HepG2 (cell line): ENCODE data around the gene MAPK14. TPM values are rescaled to one million over a fixed set of nuclear protein-coding genes. Genes with fewer than 3 reads are reported as not detected.

Experiments
- ATAD3A ChIP-seq: sonication (generic); formaldehyde crosslinking; IDR thresholded peaks from 2 replicates; pipeline ENCODE4 v1.4.0; 2020; ENCODE audit warnings: missing genetic modification reagents
- IRF1 ChIP-seq: sonication (generic); formaldehyde crosslinking; IDR thresholded peaks from 2 replicates; pipeline ENCODE4 v1.4.0; 2020; ENCODE audit warnings: low read depth, mild to moderate bottlenecking, missing genetic modification reagents
- KDM5B ChIP-seq: sonication (generic); formaldehyde crosslinking; IDR thresholded peaks from 2 replicates; pipeline ENCODE4 v1.4.0; 2020; ENCODE audit warnings: missing genetic modification reagents, mild to moderate bottlenecking, borderline replicate concordance
- MZF1 ChIP-seq: sonication (generic); formaldehyde crosslinking; IDR thresholded peaks from 2 replicates; pipeline ENCODE4 v1.8.1; 2023; ENCODE audit warnings: mild to moderate bottlenecking, missing genetic modification reagents, borderline replicate concordance
- NFKB2 ChIP-seq: sonication (generic); formaldehyde crosslinking; IDR thresholded peaks from 2 replicates; pipeline ENCODE4 v1.4.0; 2020; ENCODE audit warnings: missing genetic modification reagents, borderline replicate concordance
- PCBP2 ChIP-seq: fragments of 200-400 bp; formaldehyde crosslinking; optimal IDR thresholded peaks from 2 replicates; pipeline ENCODE3; 2018; ENCODE audit warnings: low read length, low read depth; ENCODE audit not compliant: poor library complexity, severe bottlenecking
- SMAD9 ChIP-seq: sonication (generic); formaldehyde crosslinking; IDR thresholded peaks from 2 replicates; pipeline ENCODE4 v1.5.1; 2020; ENCODE audit warnings: mild to moderate bottlenecking, missing genetic modification reagents
- TAF1 ChIP-seq: sonication (generic); formaldehyde crosslinking; IDR thresholded peaks from 2 replicates; pipeline ENCODE4 v1.4.0; 2020; ENCODE audit warnings: missing genetic modification reagents
- ZFP90 ChIP-seq: sonication (generic); formaldehyde crosslinking; IDR thresholded peaks from 2 replicates; pipeline ENCODE4 v1.8.0; 2022; ENCODE audit warnings: missing genetic modification reagents, mild to moderate bottlenecking, inconsistent platforms, borderline replicate concordance
- ZFP91 ChIP-seq: sonication (generic); formaldehyde crosslinking; IDR thresholded peaks from 2 replicates; pipeline ENCODE4 v1.9.0; 2022; ENCODE audit warnings: missing genetic modification reagents, mild to moderate bottlenecking, borderline replicate concordance
- ZNF143 ChIP-seq: sonication (generic); formaldehyde crosslinking; IDR thresholded peaks from 2 replicates; pipeline ENCODE4 v1.4.0; 2020; ENCODE audit warnings: missing genetic modification reagents
- ZNF207 ChIP-seq: fragments of 450-650 bp; IDR thresholded peaks from 2 replicates; pipeline ENCODE4 v1.6.1; 2016; ENCODE audit warnings: antibody characterized with exemption, borderline replicate concordance
- ZNF317 ChIP-seq: sonication (generic); formaldehyde crosslinking; IDR thresholded peaks from 2 replicates; pipeline ENCODE4 v1.5.0; 2020; ENCODE audit warnings: mild to moderate bottlenecking, missing genetic modification reagents
- ZNF350 ChIP-seq: sonication (generic); formaldehyde crosslinking; IDR thresholded peaks from 2 replicates; pipeline ENCODE4 v1.4.0; 2020; ENCODE audit warnings: mild to moderate bottlenecking, low read depth, missing genetic modification reagents, borderline replicate concordance
- ZNF547 ChIP-seq: sonication (generic); formaldehyde crosslinking; IDR thresholded peaks from 2 replicates; pipeline ENCODE4 v1.5.1; 2020; ENCODE audit warnings: mild to moderate bottlenecking, missing genetic modification reagents
- ZNF567 ChIP-seq: sonication (generic); formaldehyde crosslinking; IDR thresholded peaks from 2 replicates; pipeline ENCODE4 v1.8.1; 2023; ENCODE audit warnings: mild to moderate bottlenecking, missing genetic modification reagents, borderline replicate concordance
- ZNF619 ChIP-seq: sonication (generic); formaldehyde crosslinking; IDR thresholded peaks from 2 replicates; pipeline ENCODE4 v1.4.0; 2020; ENCODE audit warnings: mild to moderate bottlenecking, missing genetic modification reagents
- ZNF703 ChIP-seq: sonication (generic); formaldehyde crosslinking; IDR thresholded peaks from 2 replicates; pipeline ENCODE4 v1.5.1; 2020; ENCODE audit warnings: missing genetic modification reagents, mild to moderate bottlenecking, moderate library complexity, borderline replicate concordance
- polyA plus RNA-seq, 8 experiments: library from polyadenylated mRNA; depleted of rRNA in 3 of 8; stranded (reverse) in 7 of 8; unstranded in 1 of 8; fragments of >200 nt; fragmentation: Illumina TruSeq in 4 of 8; extraction: Trizol in 4 of 8; gene quantifications; 2 replicates each; pipeline versions ENCODE4 v1.2.1 to v1.2.3, GENCODE V29; 2011 to 2016; ENCODE audit warnings: low read depth in 4 of 8, missing spikeins in 1 of 8, mixed read lengths in 1 of 8; ENCODE audit not compliant: insufficient read depth in 1 of 8
- total RNA-seq, 5 experiments: library from RNA; depleted of rRNA; stranded (reverse); fragments of >200 nt; fragmentation: Illumina TruSeq; extraction: Trizol; gene quantifications; 2 replicates each; pipeline ENCODE4 v1.2.3, GENCODE V29; 2016; ENCODE audit warnings: low read depth in 1 of 5
- TF ChIP-seq, protein P1 (sequence below): sonication (generic); formaldehyde crosslinking; IDR thresholded peaks from 2 replicates; pipeline ENCODE4 v1.8.1; 2023; ENCODE audit warnings: mild to moderate bottlenecking, moderate library complexity, missing genetic modification reagents
- TF ChIP-seq, protein P2 (sequence below): sonication (generic); formaldehyde crosslinking; IDR thresholded peaks from 2 replicates; pipeline ENCODE4 v1.4.0; 2020; ENCODE audit warnings: missing genetic modification reagents, borderline replicate concordance
- TF ChIP-seq, protein P3 (sequence below): sonication (generic); formaldehyde crosslinking; IDR thresholded peaks from 2 replicates; pipeline ENCODE4 v1.4.0; 2020; ENCODE audit warnings: mild to moderate bottlenecking, missing genetic modification reagents

MAPK14 gene
- total and polyA plus RNA-seq, 2 of the 13 experiments (the other 11 are each of a cell fraction or from before 2014, with no cell fraction given), result 66.3 to 67.3 TPM

DNA sequence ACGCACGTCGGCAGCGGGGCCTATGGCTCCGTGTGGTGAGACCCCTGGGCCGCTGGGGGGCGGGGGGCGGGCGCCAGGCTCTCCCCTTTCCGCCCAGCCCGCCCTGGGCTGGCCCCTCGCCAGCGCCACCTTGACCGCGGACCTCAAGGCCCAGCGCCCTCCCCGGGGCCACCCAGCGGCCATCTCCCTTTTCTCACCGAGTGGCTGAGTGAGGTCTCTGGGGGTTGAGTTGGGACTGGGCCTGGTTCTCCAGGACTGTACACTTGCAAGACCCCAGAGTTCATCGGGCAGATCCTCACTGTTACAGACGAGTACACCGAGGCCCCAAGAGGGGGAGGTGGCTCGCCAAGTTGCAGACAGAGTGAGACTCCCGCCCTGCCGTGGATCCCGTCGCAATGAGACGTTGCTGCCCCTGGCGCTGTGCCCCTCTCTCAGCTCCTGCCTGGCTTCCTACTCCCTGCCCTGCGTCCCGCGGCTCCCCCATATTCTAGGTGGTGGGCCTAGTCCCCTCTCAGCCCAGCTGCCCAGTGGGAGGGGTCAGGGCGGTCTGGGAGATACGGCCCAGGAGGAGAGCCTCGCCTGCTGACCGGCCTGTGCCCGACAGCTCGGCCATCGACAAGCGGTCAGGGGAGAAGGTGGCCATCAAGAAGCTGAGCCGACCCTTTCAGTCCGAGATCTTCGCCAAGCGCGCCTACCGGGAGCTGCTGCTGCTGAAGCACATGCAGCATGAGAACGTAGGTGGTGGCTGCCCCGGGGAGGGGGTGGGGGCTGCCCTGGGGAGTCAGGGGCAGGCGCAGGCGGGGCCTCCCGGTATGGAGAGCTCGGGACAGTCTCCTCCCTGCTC, 103.3 kb downstream of the MAPK14 start (continued):
- peak; percentile 15; the same call in 1 of the 2 replicates for TF ChIP-seq IRF1 (CRISPR knock-in tag)
- 0 out of 2 replicates have a peak, but pooled peaks have one; percentile 65 for TF ChIP-seq SMAD9 (CRISPR knock-in tag)
- TF ChIP-seq, protein P1, sequence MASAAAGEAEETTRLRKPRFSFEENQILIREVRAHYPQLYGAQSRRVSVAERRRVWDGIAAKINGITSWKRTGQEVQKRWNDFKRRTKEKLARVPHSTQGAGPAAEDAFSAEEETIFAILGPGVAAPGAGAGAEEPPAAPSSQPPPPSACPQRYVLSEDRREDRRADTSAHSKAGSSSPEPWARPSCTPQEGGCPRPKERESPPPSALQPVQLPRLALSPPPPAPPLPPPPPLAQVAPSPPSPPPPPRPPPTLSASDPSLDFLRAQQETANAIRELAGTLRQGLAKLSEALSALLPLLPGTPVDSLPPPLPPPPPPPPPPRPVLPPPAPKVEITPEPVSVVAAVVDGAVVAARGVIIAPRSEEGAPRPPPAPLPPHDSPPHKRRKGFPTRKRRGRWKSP (CRISPR knock-in tag), result peak; percentile 66
- peak; percentile 92 for TF ChIP-seq ZFP91 (CRISPR knock-in tag)
- peak; percentile 57 for TF ChIP-seq ZNF547 (CRISPR knock-in tag)
- peak; percentile 28; the same call in 1 of the 2 replicates for TF ChIP-seq ZNF143
- peak; percentile 80; the same call in 1 of the 2 replicates for TF ChIP-seq ZNF619
- peak; percentile 48 for TF ChIP-seq ZNF350
- 0 out of 2 replicates have a peak, but pooled peaks have one; percentile 19 for TF ChIP-seq ATAD3A (CRISPR knock-in tag)
- TF ChIP-seq ZFP90, result no peak; the same call in 1 of the 2 replicates
- no peak for TF ChIP-seq ZNF567 (CRISPR knock-in tag)
- TF ChIP-seq ZNF703, result peak; percentile 59; the same call in 1 of the 2 replicates
- TF ChIP-seq KDM5B (CRISPR knock-in tag), result peak; percentile 91; the same call in 1 of the 2 replicates
- 0 out of 2 replicates have a peak, but pooled peaks have one; percentile 82 for TF ChIP-seq MZF1 (CRISPR knock-in tag)
- peak; percentile 77 for TF ChIP-seq ZNF317 (CRISPR knock-in tag)
- TF ChIP-seq PCBP2, result no peak
- peak; percentile 71; the same call in 1 of the 2 replicates for TF ChIP-seq NFKB2
- TF ChIP-seq, protein P2, sequence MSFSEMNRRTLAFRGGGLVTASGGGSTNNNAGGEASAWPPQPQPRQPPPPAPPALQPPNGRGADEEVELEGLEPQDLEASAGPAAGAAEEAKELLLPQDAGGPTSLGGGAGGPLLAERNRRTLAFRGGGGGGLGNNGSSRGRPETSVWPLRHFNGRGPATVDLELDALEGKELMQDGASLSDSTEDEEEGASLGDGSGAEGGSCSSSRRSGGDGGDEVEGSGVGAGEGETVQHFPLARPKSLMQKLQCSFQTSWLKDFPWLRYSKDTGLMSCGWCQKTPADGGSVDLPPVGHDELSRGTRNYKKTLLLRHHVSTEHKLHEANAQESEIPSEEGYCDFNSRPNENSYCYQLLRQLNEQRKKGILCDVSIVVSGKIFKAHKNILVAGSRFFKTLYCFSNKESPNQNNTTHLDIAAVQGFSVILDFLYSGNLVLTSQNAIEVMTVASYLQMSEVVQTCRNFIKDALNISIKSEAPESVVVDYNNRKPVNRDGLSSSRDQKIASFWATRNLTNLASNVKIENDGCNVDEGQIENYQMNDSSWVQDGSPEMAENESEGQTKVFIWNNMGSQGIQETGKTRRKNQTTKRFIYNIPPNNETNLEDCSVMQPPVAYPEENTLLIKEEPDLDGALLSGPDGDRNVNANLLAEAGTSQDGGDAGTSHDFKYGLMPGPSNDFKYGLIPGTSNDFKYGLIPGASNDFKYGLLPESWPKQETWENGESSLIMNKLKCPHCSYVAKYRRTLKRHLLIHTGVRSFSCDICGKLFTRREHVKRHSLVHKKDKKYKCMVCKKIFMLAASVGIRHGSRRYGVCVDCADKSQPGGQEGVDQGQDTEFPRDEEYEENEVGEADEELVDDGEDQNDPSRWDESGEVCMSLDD, result peak; percentile 50; the same call in 1 of the 2 replicates
- TF ChIP-seq, protein P3, sequence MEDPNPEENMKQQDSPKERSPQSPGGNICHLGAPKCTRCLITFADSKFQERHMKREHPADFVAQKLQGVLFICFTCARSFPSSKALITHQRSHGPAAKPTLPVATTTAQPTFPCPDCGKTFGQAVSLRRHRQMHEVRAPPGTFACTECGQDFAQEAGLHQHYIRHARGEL (CRISPR knock-in tag), result 0 out of 2 replicates have a peak, but pooled peaks have one; percentile 21
- TF ChIP-seq ZNF207, result no peak
- TF ChIP-seq TAF1 (CRISPR knock-in tag), result peak; percentile 63
